Measurements from ENCODE around the gene SRSF2.
A peak's percentile ranks its signal among the peaks of the same experiment; 100 is the strongest.
"Not testable (repeated sequence)": the region's sequence is repeated elsewhere in the genome, so short reads cannot be mapped to it uniquely, and the experiment has no call there.

The SRSF2 gene

DNA sequence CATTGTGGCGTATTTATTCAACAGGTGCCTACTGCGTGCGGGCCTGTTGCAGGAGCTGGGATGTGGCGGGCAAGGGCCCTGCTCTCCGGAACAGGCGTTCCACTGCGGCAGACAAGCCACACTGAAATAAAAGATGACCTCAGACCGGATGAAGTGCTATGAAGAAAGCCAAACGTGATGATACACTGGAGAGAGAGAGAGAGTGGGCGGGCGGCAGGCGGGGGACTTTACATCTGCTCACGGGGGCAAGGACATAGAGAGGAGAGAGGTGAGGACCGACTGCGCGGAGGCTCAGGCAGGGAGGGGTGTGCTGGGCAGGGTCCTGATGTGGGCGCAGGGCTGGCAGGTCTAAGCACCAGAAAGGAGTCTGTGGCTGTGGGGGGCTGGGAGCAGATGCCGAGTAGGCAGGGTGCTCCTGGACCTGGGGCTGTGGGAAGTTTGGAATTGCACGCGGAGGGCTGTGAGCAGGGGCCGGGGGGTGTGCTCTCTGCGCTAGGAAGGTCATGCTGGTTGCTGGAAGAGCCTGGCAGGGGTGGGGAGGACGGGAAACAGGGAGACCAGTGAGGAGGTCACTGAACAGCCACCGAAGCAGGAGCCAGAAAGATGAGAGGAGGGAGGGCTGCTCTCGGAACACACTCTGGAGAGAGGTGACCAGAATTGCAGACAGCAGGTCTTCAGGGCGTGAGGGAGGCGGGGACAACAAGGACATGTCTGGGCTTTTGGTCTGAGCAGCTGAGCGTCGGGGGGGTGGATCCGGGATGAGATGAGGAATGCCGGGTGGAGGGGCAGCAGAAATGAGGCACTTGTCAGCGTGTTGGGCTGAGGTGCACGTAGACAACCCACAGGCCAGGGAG is 36.3 kb downstream of the SRSF2 start:
- no peak for DNase-seq (ENCODE audit: low spot score)

DNA sequence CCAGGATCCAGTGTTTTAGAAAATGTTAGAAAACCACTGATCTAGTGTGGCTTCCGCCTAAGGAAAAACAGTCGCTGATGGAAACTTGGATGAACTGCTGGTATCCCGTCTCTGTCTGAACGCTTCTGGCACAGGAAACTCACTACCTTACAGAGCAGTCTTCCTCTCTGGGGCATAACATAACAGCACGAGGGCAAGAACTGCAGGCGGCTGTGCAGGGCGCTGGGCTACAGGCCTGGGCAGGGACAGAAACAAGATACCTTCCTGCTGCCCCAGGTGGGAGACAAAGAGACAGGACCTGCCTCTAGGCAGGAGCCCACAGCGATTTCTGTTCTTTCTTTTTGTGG is 36.9 kb downstream of the SRSF2 start:
- DNase-seq (ENCODE audit: low spot score), result no peak

DNA sequence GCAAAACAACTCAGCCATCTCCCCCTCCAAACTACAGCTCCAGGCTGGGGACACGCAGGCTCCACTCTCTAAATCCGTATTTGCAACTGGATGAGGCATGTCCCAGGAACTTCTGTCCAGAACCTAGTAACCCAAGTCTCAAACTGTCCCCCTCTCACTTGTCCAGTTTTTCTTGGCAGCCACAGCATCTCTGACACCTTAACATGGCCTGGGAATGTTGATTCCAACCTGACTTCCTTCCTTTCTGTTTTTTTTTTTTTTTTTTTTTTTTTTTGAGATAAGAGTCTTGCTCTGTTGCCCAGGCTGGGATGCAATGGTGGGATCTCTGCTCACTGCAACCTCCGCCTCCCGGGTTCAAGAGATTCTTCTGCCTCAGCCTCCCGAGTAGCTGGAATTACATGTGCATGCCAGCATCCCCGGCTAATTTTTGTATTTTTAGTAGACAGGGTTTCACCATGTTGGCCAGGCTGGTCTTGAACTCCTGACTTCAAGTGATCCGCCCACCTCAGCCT is 38.6 kb downstream of the SRSF2 start:
- DNase-seq (ENCODE audit: low spot score), result not testable (repeated sequence)

DNA sequence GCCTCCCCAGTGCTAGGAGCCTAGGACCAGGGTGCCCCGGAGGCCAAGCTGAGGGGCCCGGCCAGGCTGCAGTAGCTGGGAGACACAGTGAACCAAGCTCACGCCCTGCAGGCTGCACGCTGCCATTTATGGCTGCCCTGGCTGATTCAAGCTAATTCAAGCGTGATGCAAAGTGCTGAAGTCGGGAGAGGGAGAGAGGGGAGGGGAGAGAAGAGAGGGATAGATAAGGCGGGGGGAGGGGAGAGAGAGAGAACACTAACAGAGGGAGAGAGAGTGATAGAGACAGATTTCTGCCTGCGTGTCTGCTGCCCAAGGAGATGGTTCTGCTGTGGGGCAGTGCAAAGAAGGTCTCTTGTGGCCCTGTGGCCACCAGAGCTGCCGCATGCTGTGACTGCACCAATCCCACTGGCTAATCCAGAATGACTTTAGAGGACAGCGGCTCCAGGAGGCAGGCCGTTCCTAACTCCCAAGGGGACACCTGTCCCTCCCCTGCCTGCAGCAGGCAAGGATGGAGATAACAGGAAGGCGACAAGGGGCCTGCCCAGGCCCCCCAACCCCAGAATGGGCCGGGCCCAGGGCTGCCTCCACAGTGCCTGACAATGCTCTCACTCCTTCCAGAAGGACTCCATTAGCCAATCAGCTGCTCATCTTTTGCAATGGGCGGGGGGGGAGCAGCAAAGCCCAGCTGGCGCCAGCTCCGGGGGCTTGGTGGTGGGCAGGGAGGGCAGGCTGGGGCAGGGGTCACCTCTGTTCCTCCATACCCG is 39.2 kb downstream of the SRSF2 start:
- DNase-seq (ENCODE audit: low spot score), result peak; percentile 67

DNA sequence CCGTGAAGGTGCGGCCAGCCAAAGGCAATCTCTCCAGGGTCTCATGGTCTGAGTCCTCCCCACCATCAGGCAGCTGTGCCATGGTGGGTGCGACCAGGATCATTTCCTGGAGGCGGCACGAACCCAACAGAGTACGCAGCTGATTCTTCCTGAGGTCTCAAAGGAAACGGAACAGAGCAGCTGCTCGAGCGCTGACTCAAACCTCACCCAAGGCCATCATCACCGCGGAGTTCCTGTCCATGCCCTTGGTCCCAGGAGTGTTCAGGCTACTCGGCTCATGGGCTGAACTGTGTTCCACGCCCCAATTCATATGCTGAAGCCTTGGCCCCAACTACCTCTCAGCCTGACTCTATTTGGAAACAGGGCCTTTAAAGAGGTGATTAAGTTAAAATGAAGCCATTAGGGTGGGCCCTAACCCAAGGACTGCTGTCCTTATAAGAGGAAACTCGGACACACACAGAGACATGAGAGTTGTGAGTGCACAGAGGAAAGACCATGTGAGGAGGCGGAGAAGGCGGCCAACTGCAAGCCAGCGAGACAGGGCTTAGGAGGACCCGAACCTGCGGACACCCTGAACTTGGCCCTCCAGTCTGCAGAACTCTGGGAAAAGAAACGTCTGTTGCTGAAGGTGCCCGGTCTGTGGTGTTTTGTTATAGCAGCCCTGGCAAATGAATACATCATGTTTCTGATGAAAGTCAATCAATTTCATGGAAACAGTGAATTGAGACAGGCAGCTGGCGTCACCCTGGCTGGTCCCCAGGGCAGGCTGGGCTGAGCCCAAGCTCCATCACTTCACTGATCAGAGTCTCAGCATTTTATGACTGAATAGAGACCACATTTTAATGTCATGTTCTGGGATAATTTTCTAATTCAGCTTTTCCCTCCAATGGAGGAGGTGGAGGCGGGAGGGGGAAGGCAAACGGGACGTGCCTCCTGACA is 40.1 kb downstream of the SRSF2 start:
- no peak for DNase-seq (ENCODE audit: low spot score)

DNA sequence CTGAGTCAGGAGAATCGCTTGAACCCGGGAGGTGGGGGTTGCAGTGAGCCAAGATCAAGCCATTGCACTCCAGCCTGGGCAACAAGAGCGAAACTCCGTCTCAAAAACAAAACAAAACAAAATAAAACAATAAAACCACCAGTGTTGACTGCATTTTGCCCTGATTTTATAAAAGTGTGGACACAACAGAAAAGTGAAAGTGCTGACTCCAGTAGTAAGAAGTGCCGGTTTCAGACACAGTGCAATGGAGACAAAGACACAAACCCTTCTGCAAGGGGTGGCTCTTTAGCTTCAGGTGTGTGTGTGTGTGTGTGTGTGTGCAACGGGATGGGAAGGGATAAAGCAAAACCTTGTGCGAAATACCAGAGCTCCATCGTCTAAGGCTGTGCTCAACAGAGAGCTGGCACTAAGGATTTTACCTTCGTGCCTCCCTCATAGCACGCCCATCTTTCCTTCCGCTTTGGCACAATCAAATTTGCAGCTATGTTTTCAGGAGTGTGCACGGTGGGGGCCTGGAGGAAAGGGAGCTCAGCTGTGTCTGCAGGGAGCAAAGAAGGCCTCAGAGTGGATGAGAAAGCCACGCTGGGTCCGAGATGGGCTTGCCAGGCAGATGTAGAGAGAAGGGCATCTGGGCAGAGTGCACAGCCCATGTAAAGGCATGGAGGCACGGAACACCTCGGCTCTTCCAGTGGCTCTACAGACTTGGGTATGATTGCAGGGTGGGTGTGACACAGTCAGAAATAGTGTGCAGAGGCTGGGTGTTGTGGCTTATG is 41.9 kb downstream of the SRSF2 start:
- peak; percentile 54 for DNase-seq (ENCODE audit: low spot score)

DNA sequence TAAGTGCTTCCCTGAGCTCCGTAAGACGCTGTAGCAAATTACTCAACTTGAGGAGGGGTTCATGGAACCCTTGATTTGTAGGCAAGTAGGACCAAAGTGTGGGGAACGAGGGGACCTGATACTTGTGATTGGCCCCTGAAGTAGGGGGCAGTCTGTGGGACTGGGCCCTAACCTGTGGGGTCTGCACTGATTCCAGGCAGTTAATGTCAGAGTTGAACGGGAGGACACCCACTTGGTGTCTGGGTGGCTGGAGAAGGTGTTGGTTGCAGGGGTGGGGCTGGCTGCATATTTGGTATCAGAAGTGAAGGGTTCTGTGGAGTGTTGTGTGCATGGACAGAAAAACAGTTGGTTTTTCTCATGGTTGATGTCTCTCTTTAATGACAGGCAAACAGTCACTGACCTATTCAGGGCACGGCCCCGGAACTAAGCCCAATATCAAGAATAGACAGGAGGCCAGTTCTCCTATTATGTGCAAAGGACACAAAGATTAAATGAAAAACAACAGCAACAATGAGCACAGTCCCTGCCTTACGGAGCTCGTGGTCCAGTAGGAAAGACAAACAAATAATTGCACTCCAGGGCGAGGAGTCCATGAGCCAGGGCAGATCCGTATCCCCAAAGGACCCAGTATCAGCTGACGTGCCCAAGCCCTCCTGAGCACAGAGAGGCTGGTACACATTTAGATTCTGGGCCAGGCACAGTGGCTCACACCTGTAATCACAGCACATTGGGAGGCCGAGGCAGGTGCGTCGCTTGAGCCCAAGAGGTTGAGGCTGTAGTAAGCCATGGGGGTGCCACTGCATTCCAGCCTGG is 45.5 kb downstream of the SRSF2 start:
- DNase-seq (ENCODE audit: low spot score), result no peak

DNA sequence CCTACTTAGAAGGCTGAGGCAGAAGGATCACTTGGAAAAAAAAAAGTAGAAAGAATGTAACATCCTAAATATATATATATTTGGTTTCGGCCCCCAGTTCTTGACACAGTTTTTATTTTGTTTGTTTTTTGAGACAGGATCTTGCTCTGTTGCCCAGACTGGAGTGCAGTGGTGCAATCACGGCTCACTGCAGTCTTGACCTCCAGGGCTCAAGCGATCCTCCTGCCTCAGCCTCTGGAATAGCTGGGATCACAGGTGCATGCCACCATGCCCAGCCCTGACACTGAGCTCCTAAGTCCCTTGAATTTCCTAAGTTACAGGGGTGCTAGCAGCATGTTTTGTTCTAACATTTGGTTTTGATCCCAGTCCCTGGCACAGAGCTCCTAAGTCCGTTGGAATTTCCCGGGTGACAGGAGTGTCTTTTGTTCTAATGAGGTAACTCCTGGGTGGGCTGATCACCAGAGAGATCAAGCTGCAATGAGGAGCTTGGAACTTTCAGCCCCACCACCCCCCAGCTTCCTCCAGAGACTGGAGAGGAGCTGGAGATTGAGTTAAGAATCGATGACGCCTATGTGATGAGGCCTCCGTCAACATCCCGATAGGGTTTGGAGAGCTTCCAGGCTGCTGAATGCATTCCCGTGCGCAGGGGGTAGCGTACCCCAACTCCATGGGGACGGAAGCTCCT is 46.4 kb downstream of the SRSF2 start:
- no peak for DNase-seq (ENCODE audit: low spot score)

DNA sequence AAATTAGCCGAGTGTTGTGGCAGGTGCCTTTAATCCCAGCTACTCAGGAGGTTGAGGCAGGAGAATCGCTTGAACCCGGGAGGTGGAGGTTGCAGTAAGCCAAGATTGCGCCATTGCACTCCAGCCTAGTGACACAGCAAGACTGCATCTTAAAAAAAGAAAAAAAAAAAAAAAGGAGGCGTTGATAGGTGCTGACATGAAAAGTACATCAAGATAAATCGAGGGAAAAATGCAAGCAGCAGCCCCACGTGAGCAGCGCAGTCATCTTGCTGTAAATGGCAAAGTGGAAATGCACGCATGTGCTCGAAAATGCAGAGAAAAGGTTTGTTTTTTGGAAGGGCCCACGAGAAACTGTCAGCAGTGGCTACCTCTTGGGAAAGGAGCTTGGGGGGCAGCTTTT is 47.3 kb downstream of the SRSF2 start:
- no peak for DNase-seq (ENCODE audit: low spot score)

DNA sequence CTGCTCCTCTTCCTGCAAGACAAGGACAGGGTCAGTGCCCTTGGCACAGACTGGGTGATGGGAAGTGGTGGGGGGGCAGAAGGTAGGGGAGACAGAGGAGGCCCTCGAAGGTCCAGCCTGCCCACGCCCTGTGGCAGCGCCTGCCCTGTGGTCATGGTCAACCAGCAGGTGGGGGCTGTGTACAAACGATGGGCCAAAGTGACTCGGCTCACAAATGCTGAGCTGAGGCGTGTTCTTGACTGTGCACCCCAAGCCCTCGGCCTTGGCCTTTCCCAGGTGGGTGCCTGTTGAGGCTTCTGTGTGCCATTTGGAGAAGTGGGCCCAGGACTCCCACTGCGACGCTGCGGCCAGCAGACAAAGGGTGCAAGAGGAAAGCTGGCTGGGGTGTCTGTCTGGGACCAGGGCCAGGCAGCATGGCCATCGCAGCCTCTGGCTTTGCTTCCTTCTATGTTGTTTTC is 48.9 kb downstream of the SRSF2 start:
- DNase-seq (ENCODE audit: low spot score), result peak; percentile 76

DNA sequence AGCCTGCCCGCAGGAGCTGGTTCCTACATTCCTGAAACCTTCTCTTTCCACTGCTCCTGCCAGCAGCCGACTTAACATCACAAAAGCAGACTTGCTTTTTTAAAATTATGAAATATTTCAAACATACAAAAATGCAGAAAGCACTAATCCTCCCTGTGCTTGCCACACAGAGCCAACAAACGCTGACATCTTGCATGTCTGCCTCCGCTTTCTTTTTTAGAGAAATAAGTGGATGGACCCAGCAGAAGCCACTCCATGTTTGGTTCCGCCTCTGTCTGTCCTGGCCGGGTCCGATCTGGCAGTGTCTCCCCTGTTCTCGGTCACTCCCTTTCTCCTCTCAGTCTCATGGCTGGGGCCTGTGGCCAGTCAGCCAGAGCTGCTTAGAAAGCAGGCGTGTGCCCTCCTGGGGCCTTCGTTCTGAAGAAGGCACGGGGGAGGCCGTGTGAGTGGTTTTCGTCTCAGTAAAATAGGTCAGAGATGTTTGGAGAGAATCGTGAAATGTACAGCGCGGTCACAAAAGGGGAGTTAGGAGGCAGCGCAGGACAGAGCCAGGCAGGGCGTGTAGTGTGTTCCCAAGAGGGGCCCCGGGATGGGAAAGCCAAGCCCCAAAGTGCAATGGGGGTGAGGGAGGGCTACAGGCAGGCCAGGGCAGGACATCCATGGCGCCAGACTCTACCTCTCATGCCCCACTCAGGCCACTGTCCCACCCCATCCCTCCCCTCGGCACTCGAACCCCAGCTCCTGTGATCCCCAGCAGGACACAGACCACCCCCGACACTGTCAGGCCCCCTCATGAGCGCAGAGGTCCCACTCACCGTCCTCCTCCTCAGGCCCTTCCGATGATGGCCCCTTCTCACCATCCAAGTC is 49.6 kb downstream of the SRSF2 start:
- no peak for DNase-seq (ENCODE audit: low spot score)

DNA sequence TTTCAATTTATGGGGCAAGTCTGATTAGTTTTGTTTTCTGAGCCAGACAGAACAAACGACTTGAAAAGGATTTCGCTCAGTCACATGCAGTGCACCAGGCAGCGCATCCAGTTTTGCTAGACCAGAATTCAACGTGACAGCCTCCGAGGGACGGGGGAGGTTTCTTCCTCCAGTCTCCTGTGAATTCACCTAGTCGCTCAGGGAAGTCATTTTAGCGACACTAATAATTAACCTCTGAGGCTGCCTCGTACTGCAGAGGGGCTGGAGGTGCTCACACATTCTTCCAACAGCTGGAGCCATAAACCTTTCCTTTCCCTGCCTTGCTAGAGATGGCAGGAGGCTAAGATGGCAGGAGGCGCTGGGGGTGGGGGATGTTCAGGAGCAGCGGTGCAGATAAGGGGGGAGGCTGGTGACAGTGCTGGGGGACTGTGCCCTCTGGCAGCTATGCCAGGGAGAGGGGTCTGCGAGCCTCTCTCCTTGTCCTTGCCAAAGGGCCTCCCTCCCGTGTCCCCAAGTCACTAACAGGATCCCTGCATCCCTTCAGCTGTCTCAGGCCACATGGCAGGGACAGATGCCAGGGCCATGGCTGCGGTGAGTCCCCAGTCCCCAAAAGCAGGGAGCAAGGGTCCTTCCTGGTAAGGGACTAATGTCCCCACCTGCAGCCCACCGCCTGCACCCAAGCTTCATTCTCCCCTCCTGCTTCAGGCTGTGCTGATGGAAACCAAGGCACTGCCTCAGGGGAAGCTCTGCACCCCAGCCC is 50.4 kb downstream of the SRSF2 start:
- DNase-seq (ENCODE audit: low spot score), result peak; percentile 69

DNA sequence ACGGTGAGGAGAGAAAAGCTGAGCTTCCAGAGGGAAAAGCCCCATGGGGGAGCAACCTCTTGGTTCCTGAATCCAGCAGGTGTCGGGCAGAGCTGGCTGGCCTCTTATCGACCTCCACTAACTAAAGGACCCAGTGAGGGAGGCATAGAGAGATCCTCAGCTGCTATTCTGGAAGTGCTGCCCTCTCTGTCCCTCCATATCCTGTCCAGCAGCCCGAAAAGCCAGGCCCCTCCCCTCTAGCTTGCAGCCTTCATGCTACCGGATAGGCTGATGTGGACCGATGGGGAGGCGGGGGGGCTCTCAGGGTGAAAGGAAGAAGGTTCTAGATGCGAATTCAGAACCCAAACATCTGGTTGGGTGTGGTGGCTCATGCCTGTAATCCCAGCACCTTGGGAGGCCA is 51.3 kb downstream of the SRSF2 start:
- no peak for DNase-seq (ENCODE audit: low spot score)

DNA sequence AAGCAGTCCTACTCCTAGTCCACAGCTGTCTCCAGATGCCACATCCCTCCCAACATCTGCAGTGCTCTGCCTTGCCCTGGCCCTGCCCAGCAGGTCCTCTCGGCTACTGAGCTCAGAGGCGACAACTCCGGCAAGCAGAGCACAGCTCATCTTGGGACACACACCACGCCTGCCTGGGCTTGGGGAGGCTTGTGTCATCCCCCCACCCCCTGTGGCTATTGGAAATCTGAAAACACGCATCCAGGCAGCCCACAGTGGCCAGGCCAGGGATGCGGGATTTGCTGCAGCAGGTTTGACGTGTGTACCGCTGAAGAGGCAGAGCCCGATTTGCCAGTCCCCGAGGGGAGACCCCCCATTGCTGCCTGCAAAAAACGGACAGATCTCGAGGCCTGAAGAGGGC is 51.8 kb downstream of the SRSF2 start:
- DNase-seq (ENCODE audit: low spot score), result no peak

DNA sequence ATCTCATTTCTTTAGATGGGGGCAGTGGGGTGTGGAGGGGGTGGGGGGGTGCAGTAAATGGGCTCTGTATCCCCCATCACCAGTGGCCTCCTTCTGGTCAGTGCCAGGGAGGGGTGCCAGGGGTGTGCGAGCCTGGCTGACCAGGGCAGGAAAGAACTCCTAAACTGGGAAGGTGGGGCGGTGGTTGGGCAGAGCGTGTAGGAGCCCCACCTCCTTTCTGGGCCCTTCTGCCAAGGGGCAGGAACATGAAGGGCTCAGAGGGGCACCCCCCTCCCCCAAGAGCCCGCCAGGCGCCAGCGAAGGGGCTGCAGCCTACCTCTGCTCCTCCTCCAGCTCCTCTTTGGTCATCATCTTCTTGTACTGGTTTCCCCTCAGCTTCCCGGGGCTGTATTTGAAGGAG is 52.4 kb downstream of the SRSF2 start:
- no peak for DNase-seq (ENCODE audit: low spot score)
